Measurements from ENCODE around the gene GIT1. TPM values are rescaled to one million over a fixed set of nuclear protein-coding genes. Genes with fewer than 3 reads are reported as not detected.

The GIT1 gene
- total RNA-seq, 1 experiment from 2014 or later, result 46.5 TPM

GRCh38 chr17:29588562-29589411 lies 661 bp downstream of the GIT1 start:
- peaks cover 1% of the 10 kb centered on the region; the same call in 1 of the 2 replicates for H3K36me3 ChIP-seq (ENCODE audit: control insufficient read depth, insufficient read depth, low read length)
- intact Hi-C loops (cut with micrococcal nuclease; ENCODE audit: unreplicated experiment), result loop anchor here (2.0 kb wide), 1 partner anchor 14 kb away; no protein-coding TSS in a partner anchor
- H3K27me3 ChIP-seq (replicated peaks; ENCODE audit: control insufficient read depth, insufficient read depth, low read length), result no peaks in the 10 kb centered on the region
- Mint-ChIP-seq H3K36me3 (ENCODE audit: insufficient read depth, unreplicated experiment) (peaks cover 8% of the 10 kb centered on the region), H3K4me3 (ENCODE audit: unreplicated experiment) (peak overlapping the region; percentile 86), H3K9me3 (ENCODE audit: unreplicated experiment) (no peaks in the 10 kb centered on the region), H3K27me3 (ENCODE audit: insufficient read depth, unreplicated experiment) (no peaks in the 10 kb centered on the region), H3K27ac (ENCODE audit: unreplicated experiment) (peak overlapping the region; percentile 33), H3K4me1 (ENCODE audit: low read depth, unreplicated experiment) (no peaks in the 10 kb centered on the region)
- H3K4me3 ChIP-seq (ENCODE audit: low read depth, low read length), result peak overlapping the region; percentile 88
- no peaks in the 10 kb centered on the region for H3K9me3 ChIP-seq
- peaks cover 28% of the 10 kb centered on the region for H3K4me1 ChIP-seq
- no TSS peak for BruUV-seq (replicated peaks)
- peak in 1 of 2 experiments; percentile 46 for DNase-seq
- no peak for TF ChIP-seq CTCF (IDR thresholded peaks at IDR 0.05; ENCODE audit: insufficient read depth in 1 of 2, low read depth in 1 of 2, low read length in 1 of 2, severe bottlenecking in 1 of 2, unreplicated experiment in 1 of 2)
- CTCF ChIA-PET, result interaction anchor here (1.4 to 1.9 kb wide), 4 partner anchors 14 to 219 kb away, joined by 4 to 7 read pairs (median 5); no protein-coding TSS in a partner anchor
- POLR2A ChIA-PET, result interaction anchor here (0.6 kb wide), 1 partner anchor 21 kb away, joined by 4 read pairs; no protein-coding TSS in a partner anchor

DNA sequence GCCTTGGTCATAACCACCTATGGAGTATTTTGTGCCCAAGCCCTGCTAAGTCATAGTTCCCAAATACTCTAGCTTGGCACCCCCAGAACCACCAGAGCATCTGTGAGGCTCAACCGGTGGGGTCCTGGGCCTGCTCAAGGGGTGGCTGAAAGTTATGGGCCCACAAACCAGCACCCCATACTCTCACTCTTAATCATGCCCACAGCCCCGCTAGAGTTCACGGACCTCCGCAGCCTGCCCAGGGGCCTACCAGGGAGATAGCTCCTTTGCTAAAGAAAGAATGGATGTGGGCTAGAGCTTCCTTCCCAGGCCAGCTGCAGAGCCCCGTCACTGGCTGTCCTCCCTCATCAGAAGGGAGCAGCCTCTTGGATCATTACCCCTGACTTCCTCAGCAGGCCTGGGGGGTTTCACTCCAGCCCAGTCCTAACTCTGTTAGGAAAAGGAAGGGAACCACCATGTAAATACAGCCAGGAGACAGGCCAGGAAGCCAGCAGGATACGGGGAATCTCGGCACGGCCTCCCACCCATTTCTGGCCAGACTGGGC lies 1.4 kb downstream of the GIT1 start:
- POLR2A ChIA-PET, result interaction anchor here (0.6 kb wide), 1 partner anchor 21 kb away, joined by 4 read pairs; no protein-coding TSS in a partner anchor

More for the DNA sequence above, 1.4 kb downstream of the GIT1 start:
- peak overlapping the region; percentile 88 for H3K4me3 ChIP-seq (ENCODE audit: low read depth, low read length)
- H3K4me1 Mint-ChIP-seq (ENCODE audit: low read depth, unreplicated experiment), result no peaks in the 10 kb centered on the region
- CTCF ChIA-PET, result interaction anchor here (1.4 to 1.9 kb wide), 4 partner anchors 13 to 218 kb away, joined by 4 to 7 read pairs (median 5); no protein-coding TSS in a partner anchor
- intact Hi-C loops (cut with micrococcal nuclease; ENCODE audit: unreplicated experiment), result loop anchor here (2.0 kb wide), 1 partner anchor 13 kb away; no protein-coding TSS in a partner anchor
- no peak for TF ChIP-seq CTCF (IDR thresholded peaks at IDR 0.05; ENCODE audit: insufficient read depth in 1 of 2, low read depth in 1 of 2, low read length in 1 of 2, severe bottlenecking in 1 of 2, unreplicated experiment in 1 of 2)
- peaks cover 8% of the 10 kb centered on the region for H3K36me3 Mint-ChIP-seq (ENCODE audit: insufficient read depth, unreplicated experiment)
- no peaks in the 10 kb centered on the region for H3K27me3 ChIP-seq (replicated peaks; ENCODE audit: control insufficient read depth, insufficient read depth, low read length)
- no peaks in the 10 kb centered on the region for H3K9me3 ChIP-seq
- H3K4me3 Mint-ChIP-seq (ENCODE audit: unreplicated experiment), result peak overlapping the region; percentile 86
- peak overlapping the region; percentile 33 for H3K27ac Mint-ChIP-seq (ENCODE audit: unreplicated experiment)
- peaks cover 3% of the 10 kb centered on the region for H3K36me3 ChIP-seq (ENCODE audit: control insufficient read depth, insufficient read depth, low read length)
- peaks cover 28% of the 10 kb centered on the region for H3K4me1 ChIP-seq
- H3K9me3 Mint-ChIP-seq (ENCODE audit: unreplicated experiment), result no peaks in the 10 kb centered on the region
- BruUV-seq (replicated peaks), result no TSS peak
- no peaks in the 10 kb centered on the region for H3K27me3 Mint-ChIP-seq (ENCODE audit: insufficient read depth, unreplicated experiment)
- DNase-seq, result no peak
